ENCODE data around the gene MRPL43. TPM values are rescaled to one million over a fixed set of nuclear protein-coding genes. Genes with fewer than 3 reads are reported as not detected.

Gene MRPL43
- total and polyA plus RNA-seq, 4 donors: 43.6 to 105 (median 84.5) TPM

GRCh38 chr10:100980311-100980710 lies 7.0 kb downstream of the MRPL43 start:
- no peaks in the 10 kb centered on the region for H3K9me3 ChIP-seq (ENCODE audit: control insufficient read depth in 4 of 4, insufficient read depth in 3 of 4, low read length in 3 of 4)
- no peak for TF ChIP-seq CTCF (IDR thresholded peaks at IDR 0.05; ENCODE audit: control extremely low read depth, extremely low read depth)
- no peak overlapping the region for H3K9ac ChIP-seq (ENCODE audit: insufficient read depth in 1 of 2, low read length in 2 of 2)
- no peak overlapping the region for H3K27ac ChIP-seq (ENCODE audit: low read depth in 1 of 2, low read length in 1 of 2)
- no peak for DNase-seq
- whole genome bisulfite sequencing, 2 donors: 90% methylated on average over 2 of the region's 2 CpGs
- peaks cover 3 to 35% (median 31%) of the 10 kb centered on the region in 4 donors for H3K36me3 ChIP-seq (ENCODE audit: control insufficient read depth in 4 of 4, insufficient read depth in 4 of 4, low read length in 4 of 4)
- ATAC-seq (ENCODE audit: insufficient read depth, low FRiP score): no peak
- H3K27me3 ChIP-seq (ENCODE audit: control insufficient read depth in 3 of 3, insufficient read depth in 3 of 3, low read length in 2 of 3): no peaks in the 10 kb centered on the region
- no peaks in the 10 kb centered on the region for H3K4me1 ChIP-seq (ENCODE audit: control insufficient read depth in 5 of 5, insufficient read depth in 5 of 5, low read length in 5 of 5)
- no peak overlapping the region for H3K4me3 ChIP-seq

- H3K4me1 ChIP-seq (ENCODE audit: control insufficient read depth in 5 of 5, insufficient read depth in 5 of 5, low read length in 5 of 5): no peaks in the 10 kb centered on the region
- no peaks in the 10 kb centered on the region for H3K27me3 ChIP-seq (ENCODE audit: control insufficient read depth in 3 of 3, insufficient read depth in 3 of 3, low read length in 2 of 3)
- WGBS, 2 donors: 94 to 98% methylated on average over 16 of the region's 16 CpGs
- no peak overlapping the region for H3K9ac ChIP-seq (ENCODE audit: insufficient read depth in 1 of 2, low read length in 2 of 2)
- no peaks in the 10 kb centered on the region for H3K9me3 ChIP-seq (ENCODE audit: control insufficient read depth in 4 of 4, insufficient read depth in 3 of 4, low read length in 3 of 4)
- ATAC-seq (ENCODE audit: insufficient read depth, low FRiP score): no peak
- no peak for DNase-seq
- no peak overlapping the region for H3K4me3 ChIP-seq
- TF ChIP-seq CTCF (IDR thresholded peaks at IDR 0.05; ENCODE audit: control extremely low read depth, extremely low read depth): no peak
- H3K36me3 ChIP-seq (ENCODE audit: control insufficient read depth in 4 of 4, insufficient read depth in 4 of 4, low read length in 4 of 4): peaks cover 3 to 35% (median 30%) of the 10 kb centered on the region in 4 donors
- no peak overlapping the region for H3K27ac ChIP-seq (ENCODE audit: low read depth in 1 of 2, low read length in 1 of 2)
Observed at GRCh38 chr10:100979791-100980272, 7.5 kb downstream of the MRPL43 start.

GRCh38 chr10:100978901-100979195 lies 8.4 kb downstream of the MRPL43 start:
- WGBS, 2 donors: 86 to 89% methylated on average over 10 of the region's 10 CpGs
- no peaks in the 10 kb centered on the region for H3K9me3 ChIP-seq (ENCODE audit: control insufficient read depth in 4 of 4, insufficient read depth in 3 of 4, low read length in 3 of 4)
- ATAC-seq (ENCODE audit: insufficient read depth, low FRiP score) (no peak), DNase-seq (no peak)
- no peak overlapping the region for H3K4me3 ChIP-seq
- H3K36me3 ChIP-seq (ENCODE audit: control insufficient read depth in 4 of 4, insufficient read depth in 4 of 4, low read length in 4 of 4): peaks cover 3 to 35% (median 28%) of the 10 kb centered on the region in 4 donors
- no peaks in the 10 kb centered on the region for H3K4me1 ChIP-seq (ENCODE audit: control insufficient read depth in 5 of 5, insufficient read depth in 5 of 5, low read length in 5 of 5)
- no peaks in the 10 kb centered on the region for H3K27me3 ChIP-seq (ENCODE audit: control insufficient read depth in 3 of 3, insufficient read depth in 3 of 3, low read length in 2 of 3)
- no peak overlapping the region for H3K27ac ChIP-seq (ENCODE audit: low read depth in 1 of 2, low read length in 1 of 2)
- H3K9ac ChIP-seq (ENCODE audit: insufficient read depth in 1 of 2, low read length in 2 of 2): no peak overlapping the region
- no peak for TF ChIP-seq CTCF (IDR thresholded peaks at IDR 0.05; ENCODE audit: control extremely low read depth, extremely low read depth)
